GM19438 (cell line): ENCODE measurements around the gene CHMP2B.
"Not testable (repeated sequence)": the region's sequence is repeated elsewhere in the genome, so short reads cannot be mapped to it uniquely, and the experiment has no call there.

Experiments used
- ATAC-seq: cut with Tn5 transposase; IDR thresholded peaks from one replicate; pipeline ENCODE4 v1.9.1; 2021; ENCODE audit warnings: low read depth; ENCODE audit not compliant: unreplicated experiment

Gene CHMP2B

DNA sequence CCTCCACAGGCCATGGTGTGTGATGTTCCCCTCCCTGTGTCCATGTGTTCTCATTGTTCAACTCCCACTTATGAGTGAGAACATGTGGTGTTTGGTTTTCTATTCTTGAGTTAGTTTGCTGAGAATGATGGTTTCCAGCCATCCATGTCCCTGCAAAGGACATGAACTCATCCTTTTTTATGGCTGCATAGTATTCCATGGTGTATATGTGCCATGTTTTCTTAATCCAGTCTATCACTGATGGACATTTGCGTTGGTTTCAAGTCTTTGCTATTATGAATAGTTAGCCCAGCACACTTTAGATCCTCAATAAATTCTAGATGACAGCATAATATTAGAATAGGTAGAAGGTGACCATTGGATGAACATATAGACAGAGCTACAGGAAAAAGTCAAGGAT lies 77.9 kb downstream of the CHMP2B start:
- not testable (repeated sequence) for ATAC-seq
